Adrenal gland (tissue), 12 donors: ENCODE data around the gene FBXO2. TPM values are rescaled to one million over a fixed set of nuclear protein-coding genes. Genes with fewer than 3 reads are reported as not detected.

ENCODE experiments used
- DNase-seq, 7 donors: peaks; one replicate each; pipeline ENCODE4 v3.0.0-alpha.2; 2019 to 2020
- H3K27ac ChIP-seq, 5 donors: fragments of 200-600 bp; sonication (generic) in 4 of 5; 1 replicate in 3 of 5; 2 replicates in 2 of 5; pipeline versions ENCODE4 v1.5.1 to v1.8.0; 2016 to 2020; ENCODE audit warnings: mild to moderate bottlenecking in 1 of 5
- H3K27me3 ChIP-seq: fragments of 200-600 bp; 2 replicates; pipeline ENCODE4 v1.8.0; 2021
- H3K36me3 ChIP-seq, 2 donors: fragments of 200-600 bp; replicated peaks in 1 of 2; 1 replicate in 1 of 2; 2 replicates in 1 of 2; pipeline versions ENCODE4 v1.5.1 to v1.8.0; 2018 to 2022
- H3K4me1 ChIP-seq, 2 donors: fragments of 200-600 bp; replicated peaks in 1 of 2; 1 replicate in 1 of 2; 2 replicates in 1 of 2; pipeline versions ENCODE4 v1.5.1 to v1.8.0; 2018 to 2021
- H3K4me3 ChIP-seq, 4 donors: fragments of 200-600 bp; sonication (generic) in 3 of 4; one replicate each; pipeline ENCODE4 v1.5.1; 2016 to 2018
- H3K9me3 ChIP-seq, 3 donors: fragments of 200-600 bp; sonication (generic) in 1 of 3; replicated peaks in 1 of 3; 1 replicate in 2 of 3; 2 replicates in 1 of 3; pipeline versions ENCODE4 v1.5.1 to v1.8.0; 2016 to 2021
- POLR2A ChIP-seq, 2 donors: fragments of 450-650 bp; IDR thresholded peaks; one replicate each; pipeline ENCODE4 v1.6.1; 2017; ENCODE audit warnings: antibody characterized with exemption in 2 of 2, mild to moderate bottlenecking in 2 of 2, moderate library complexity in 1 of 2
- WGBS, 4 donors: extraction: QIAGEN DNeasy Blood & Tissue Kit in 2 of 4; methylation state at CpG; one replicate each; pipeline versions ENCODE4 v1.1.5 to v1.1.7; 2013 to 2017; 5-methylcytosine and 5-hydroxymethylcytosine counted together
- intact Hi-C, 2 donors: fragments of 100-400 bp; cut with DNase I; formaldehyde crosslinking; loops; one replicate each; pipeline versions ENCODE4 v1.14.1 to v1.15.0; 2022 to 2023
- polyA plus RNA-seq, 3 donors: library from polyadenylated mRNA; stranded (reverse); fragments of 200-250 nt in 2 of 3; fragments of 350-450 nt in 1 of 3; fragmentation: Illumina TruSeq in 1 of 3; extraction: RNeasy Lipid Tissue Mini Kit (QIAGEN cat#74804) in 1 of 3; gene quantifications; one replicate each; pipeline ENCODE4 v1.2.3, GENCODE V29; 2013 to 2014
- total RNA-seq, 9 donors: library from RNA; depleted of rRNA in 4 of 9; stranded (reverse); fragments of >200 nt in 4 of 9; fragments of 120-200 nt in 1 of 9; fragmentation: NEBNext Ultra II Directional in 1 of 9; extraction: Animal tissue kit (Norgen Biotek cat#: 25700) in 1 of 9; gene quantifications; one replicate each; pipeline versions ENCODE4 v1.1.0 to v1.2.4, GENCODE V29; 2013 to 2023
- TF ChIP-seq, protein P1 (sequence below), 6 experiments: fragments of 450-650 bp in 4 of 6; fragments of 200-600 bp in 2 of 6; sonication (generic) in 1 of 6; IDR thresholded peaks; 1 replicate in 5 of 6; 2 replicates in 1 of 6; pipeline versions ENCODE4 v1.5.1 to v1.8.0; 2016 to 2021; ENCODE audit warnings: antibody characterized with exemption in 6 of 6, mild to moderate bottlenecking in 2 of 6, moderate library complexity in 1 of 6
- donor health status: healthy with polysubstance abuse.
- donor health status: Bipolar disorder and iron deficiency.
- donor health status: DM: yes; HTN: yes; CAD: no.
- donor health status: DM: no; HTN: no; CAD: no.
- donor health status: DM: no; HTN: no; CAD: no.
- donor health status: DM: yes; HTN: yes; CAD: no.

The FBXO2 gene
- total and polyA plus RNA-seq, 12 donors: 2.5 to 86.6 (median 30.2) TPM

DNA sequence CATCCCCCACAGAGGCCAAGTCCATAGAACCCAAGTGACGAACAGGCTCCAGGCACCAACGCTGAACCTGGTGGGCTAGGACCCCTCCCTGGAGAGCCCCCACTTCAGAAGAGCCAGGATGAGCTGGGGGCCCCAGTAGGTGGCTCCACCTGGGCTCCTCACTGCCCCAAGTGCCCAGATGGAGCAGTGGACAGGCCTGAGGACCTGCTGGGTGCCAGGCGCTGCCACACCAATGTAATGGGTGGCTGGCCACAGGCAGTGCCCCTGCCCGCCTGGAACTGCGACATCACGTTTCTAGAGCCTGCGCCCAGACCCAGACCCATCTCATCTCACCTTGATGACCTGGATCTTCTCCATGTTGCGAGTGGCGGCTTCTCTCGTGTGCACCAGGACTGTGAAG, 21.1 kb upstream of the FBXO2 start:
- no peaks in the 10 kb centered on the region for H3K27me3 ChIP-seq
- H3K9me3 ChIP-seq: no peaks in the 10 kb centered on the region
- H3K4me1 ChIP-seq: peaks cover 2 to 4% of the 10 kb centered on the region in 2 donors
- intact Hi-C loops: no loop called here
- H3K4me3 ChIP-seq: no peak overlapping the region
- WGBS, 4 donors: 92 to 98% (median 96%) methylated on average over 7 to 10 of the region's 10 CpGs
- peaks cover 0 to 40% of the 10 kb centered on the region in 2 donors for H3K36me3 ChIP-seq
- TF ChIP-seq, protein P1, sequence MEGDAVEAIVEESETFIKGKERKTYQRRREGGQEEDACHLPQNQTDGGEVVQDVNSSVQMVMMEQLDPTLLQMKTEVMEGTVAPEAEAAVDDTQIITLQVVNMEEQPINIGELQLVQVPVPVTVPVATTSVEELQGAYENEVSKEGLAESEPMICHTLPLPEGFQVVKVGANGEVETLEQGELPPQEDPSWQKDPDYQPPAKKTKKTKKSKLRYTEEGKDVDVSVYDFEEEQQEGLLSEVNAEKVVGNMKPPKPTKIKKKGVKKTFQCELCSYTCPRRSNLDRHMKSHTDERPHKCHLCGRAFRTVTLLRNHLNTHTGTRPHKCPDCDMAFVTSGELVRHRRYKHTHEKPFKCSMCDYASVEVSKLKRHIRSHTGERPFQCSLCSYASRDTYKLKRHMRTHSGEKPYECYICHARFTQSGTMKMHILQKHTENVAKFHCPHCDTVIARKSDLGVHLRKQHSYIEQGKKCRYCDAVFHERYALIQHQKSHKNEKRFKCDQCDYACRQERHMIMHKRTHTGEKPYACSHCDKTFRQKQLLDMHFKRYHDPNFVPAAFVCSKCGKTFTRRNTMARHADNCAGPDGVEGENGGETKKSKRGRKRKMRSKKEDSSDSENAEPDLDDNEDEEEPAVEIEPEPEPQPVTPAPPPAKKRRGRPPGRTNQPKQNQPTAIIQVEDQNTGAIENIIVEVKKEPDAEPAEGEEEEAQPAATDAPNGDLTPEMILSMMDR (IDR thresholded peaks at IDR 0.05): no peak
- TF ChIP-seq POLR2A (IDR thresholded peaks at IDR 0.05): no peak
- DNase-seq: no peak
- H3K27ac ChIP-seq: no peak overlapping the region

DNA sequence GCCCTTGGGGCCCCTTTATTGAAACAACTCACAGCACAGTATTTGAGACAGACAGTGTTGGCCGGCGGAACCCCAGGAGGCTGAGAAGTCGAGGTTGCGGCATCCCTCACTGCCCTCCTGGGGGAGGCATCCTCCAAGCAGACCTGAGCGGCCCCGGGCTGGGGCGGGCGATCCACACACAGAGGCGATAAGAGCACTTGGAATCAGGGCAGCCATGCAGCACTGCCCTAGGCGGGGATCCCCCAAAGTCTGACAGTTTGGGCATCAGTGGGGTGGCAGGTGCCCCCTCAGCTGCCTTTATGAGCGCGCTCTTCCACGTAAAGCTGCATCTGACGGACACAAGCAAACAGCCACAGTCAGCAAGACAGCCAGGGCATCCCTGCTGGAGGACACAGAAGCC, 20.3 kb upstream of the FBXO2 start:
- Histone ChIP-seq H3K36me3 (peaks cover 0 to 40% of the 10 kb centered on the region in 2 donors), H3K4me1 (no peaks in the 10 kb centered on the region), H3K27me3 (no peaks in the 10 kb centered on the region), H3K9me3 (no peaks in the 10 kb centered on the region), H3K27ac (no peak overlapping the region), H3K4me3 (no peak overlapping the region)
- no peak for TF ChIP-seq POLR2A (IDR thresholded peaks at IDR 0.05)
- TF ChIP-seq, protein P1 (IDR thresholded peaks at IDR 0.05): no peak
- intact Hi-C loops: no loop called here
- DNase-seq: no peak
- 91 to 98% (median 97%) methylated on average over 4 to 14 of the region's 14 CpGs for WGBS, 4 donors

DNA sequence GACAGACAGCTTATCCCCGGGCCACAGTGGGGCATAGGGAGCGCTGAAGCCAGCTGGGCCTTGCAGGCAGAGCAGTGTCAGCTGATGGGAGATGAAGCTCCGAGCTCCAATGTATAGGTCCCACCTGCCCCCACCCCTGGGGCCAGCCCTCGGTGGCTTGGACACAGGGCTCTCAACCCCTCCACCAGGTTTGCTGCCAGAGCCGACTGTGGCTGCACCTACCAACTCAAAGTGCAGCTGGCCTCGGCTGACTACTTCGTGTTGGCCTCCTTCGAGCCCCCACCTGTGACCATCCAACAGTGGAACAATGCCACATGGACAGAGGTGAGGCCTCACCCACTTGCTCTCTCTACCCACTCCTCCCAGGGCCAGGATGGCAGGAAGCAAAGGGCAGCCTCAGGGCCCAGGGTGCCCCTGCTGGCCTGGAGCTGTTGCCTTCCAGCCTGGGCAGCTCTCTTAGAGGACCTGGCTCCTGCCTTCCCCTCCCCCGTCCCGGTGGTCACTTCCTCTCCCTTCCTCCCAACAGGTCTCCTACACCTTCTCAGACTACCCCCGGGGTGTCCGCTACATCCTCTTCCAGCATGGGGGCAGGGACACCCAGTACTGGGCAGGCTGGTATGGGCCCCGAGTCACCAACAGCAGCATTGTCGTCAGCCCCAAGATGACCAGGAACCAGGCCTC, 19.0 kb upstream of the FBXO2 start:
- no peaks in the 10 kb centered on the region for H3K27me3 ChIP-seq
- TF ChIP-seq, protein P1 (IDR thresholded peaks at IDR 0.05): no peak
- H3K27ac ChIP-seq: no peak overlapping the region
- DNase-seq: no peak
- intact Hi-C loops: no loop called here
- H3K36me3 ChIP-seq: peaks cover 0 to 40% of the 10 kb centered on the region in 2 donors
- H3K9me3 ChIP-seq: no peaks in the 10 kb centered on the region
- H3K4me1 ChIP-seq: no peaks in the 10 kb centered on the region
- no peak overlapping the region for H3K4me3 ChIP-seq
- 93 to 98% (median 95%) methylated on average over 8 to 14 of the region's 14 CpGs for WGBS, 4 donors

DNA sequence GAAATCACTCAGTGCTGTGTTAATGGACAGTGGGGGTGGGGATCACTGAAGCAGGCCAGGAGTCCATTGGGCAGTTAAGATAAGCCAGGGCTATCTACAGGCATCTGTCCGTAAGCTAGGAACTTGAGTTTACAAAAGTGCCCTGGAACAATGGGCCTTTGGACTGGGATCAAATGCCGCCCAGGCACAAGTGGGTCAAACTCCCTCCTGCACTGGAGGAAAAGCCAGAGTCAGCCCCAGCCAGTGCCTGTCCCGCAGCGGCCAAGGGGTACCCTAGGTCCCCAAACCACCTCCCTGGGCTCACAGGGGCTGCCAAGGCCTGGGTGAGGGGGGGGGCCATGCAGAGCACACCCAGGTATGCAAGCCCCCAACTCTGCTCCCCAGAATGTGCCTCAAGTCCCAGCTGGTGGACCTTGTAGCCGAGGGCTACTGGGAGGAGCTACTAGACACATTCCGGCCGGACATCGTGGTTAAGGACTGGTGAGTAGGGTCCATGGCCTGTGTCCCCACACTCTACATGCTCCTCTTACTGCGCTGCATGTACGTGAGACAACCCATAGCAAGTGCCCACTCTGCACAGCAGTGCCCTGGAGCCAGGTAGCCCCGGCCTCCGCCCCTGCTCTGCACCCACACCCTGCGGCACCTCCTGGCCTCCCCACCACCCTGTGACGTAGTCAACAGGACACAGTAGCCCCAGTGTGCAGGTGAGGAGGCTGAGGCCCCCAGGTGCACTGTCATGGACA, 17.5 kb upstream of the FBXO2 start:
- Histone ChIP-seq H3K4me1 (no peaks in the 10 kb centered on the region), H3K36me3 (peaks cover 0 to 40% of the 10 kb centered on the region in 2 donors), H3K9me3 (no peaks in the 10 kb centered on the region), H3K4me3 (no peak overlapping the region), H3K27ac (no peak overlapping the region), H3K27me3 (no peaks in the 10 kb centered on the region)
- TF ChIP-seq, protein P1 (IDR thresholded peaks at IDR 0.05): no peak
- no peak for TF ChIP-seq POLR2A (IDR thresholded peaks at IDR 0.05)
- intact Hi-C loops: no loop called here
- DNase-seq: peak in 1 of 7 donors; percentile 46
- WGBS, 4 donors: 94 to 100% (median 95%) methylated on average over 10 to 14 of the region's 14 CpGs
